Skeletal muscle tissue (tissue), 4 donors: Measurements from ENCODE around the gene NEK4. TPM values are rescaled to one million over a fixed set of nuclear protein-coding genes. Genes with fewer than 3 reads are reported as not detected.
"Not testable (repeated sequence)": the region's sequence is repeated elsewhere in the genome, so short reads cannot be mapped to it uniquely, and the experiment has no call there.

Experiments
- H3K27ac ChIP-seq: one replicate; pipeline ENCODE4 v1.7.0; 2013; ENCODE audit warnings: mild to moderate bottlenecking, low read depth, low read length, inconsistent platforms
- H3K27me3 ChIP-seq, 3 donors: one replicate each; pipeline ENCODE4 v1.7.0; 2013; ENCODE audit warnings: low read length in 3 of 3; ENCODE audit not compliant: control insufficient read depth in 3 of 3, insufficient read depth in 3 of 3
- H3K36me3 ChIP-seq, 3 donors: one replicate each; pipeline ENCODE4 v1.7.0; 2013; ENCODE audit warnings: low read length in 3 of 3; ENCODE audit not compliant: control insufficient read depth in 3 of 3, insufficient read depth in 3 of 3
- H3K4me1 ChIP-seq, 3 donors: one replicate each; pipeline ENCODE4 v1.7.0; 2013; ENCODE audit warnings: low read length in 3 of 3, mild to moderate bottlenecking in 3 of 3; ENCODE audit not compliant: control insufficient read depth in 3 of 3, insufficient read depth in 3 of 3
- H3K4me3 ChIP-seq, 3 donors: one replicate each; pipeline ENCODE4 v1.7.0; 2013; ENCODE audit warnings: low read length in 3 of 3
- H3K9ac ChIP-seq, 3 donors: one replicate each; pipeline ENCODE4 v1.7.0; 2013; ENCODE audit warnings: low read length in 3 of 3, mild to moderate bottlenecking in 3 of 3, moderate library complexity in 2 of 3, low read depth in 1 of 3
- H3K9me3 ChIP-seq, 3 donors: one replicate each; pipeline ENCODE4 v1.7.0; 2013; ENCODE audit warnings: low read length in 3 of 3; ENCODE audit not compliant: control insufficient read depth in 3 of 3
- total RNA-seq: library from RNA; depleted of rRNA; stranded (reverse); fragments of >200 nt; gene quantifications from one replicate; pipeline ENCODE4 v1.2.3, GENCODE V29; 2014
- donor health status: Osteomylitis.

NEK4 gene
- total RNA-seq, 1 donor from 2014 or later = 11.5 TPM

DNA sequence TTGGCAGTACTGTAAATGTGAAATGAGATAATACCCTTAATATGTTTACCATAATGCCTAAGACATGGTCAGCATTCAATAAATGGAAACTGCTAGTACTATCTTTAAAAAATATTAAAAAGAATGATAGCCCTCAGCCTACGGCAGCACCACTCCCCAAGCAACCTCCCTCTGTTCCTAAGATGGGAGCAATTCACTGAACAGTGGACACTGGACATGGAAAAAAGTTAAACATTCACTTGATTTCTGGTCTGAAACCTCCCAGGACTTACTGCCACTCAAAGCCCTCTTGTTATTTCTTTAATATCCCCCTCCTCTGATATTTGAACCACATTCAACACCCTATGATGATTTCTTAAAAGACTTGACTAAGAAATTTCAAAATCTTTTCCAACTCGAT is 27.0 kb downstream of the NEK4 start:
- Histone ChIP-seq H3K9me3 (no peaks in the 10 kb centered on the region), H3K36me3 (peaks cover 25 to 51% (median 40%) of the 10 kb centered on the region in 3 donors), H3K4me1 (no peaks in the 10 kb centered on the region), H3K27me3 (no peaks in the 10 kb centered on the region), H3K9ac (no peak overlapping the region), H3K27ac (no peak overlapping the region), H3K4me3 (no peak overlapping the region)

- no peaks in the 10 kb centered on the region for H3K27me3 ChIP-seq
- no peak overlapping the region for H3K9ac ChIP-seq
- H3K4me3 ChIP-seq = no peak overlapping the region
- H3K36me3 ChIP-seq = peaks cover 24 to 48% (median 40%) of the 10 kb centered on the region in 3 donors
- H3K4me1 ChIP-seq = no peaks in the 10 kb centered on the region
- no peaks in the 10 kb centered on the region for H3K9me3 ChIP-seq
- no peak overlapping the region for H3K27ac ChIP-seq
Observed at GRCh38 chr3:52743152-52743551, 27.6 kb downstream of the NEK4 start.

GRCh38 chr3:52742418-52743041 is 28.2 kb downstream of the NEK4 start:
- H3K27me3 ChIP-seq = no peaks in the 10 kb centered on the region
- H3K4me1 ChIP-seq = no peaks in the 10 kb centered on the region
- H3K27ac ChIP-seq = no peak overlapping the region
- H3K4me3 ChIP-seq = no peak overlapping the region
- peaks cover 24 to 48% (median 40%) of the 10 kb centered on the region in 3 donors for H3K36me3 ChIP-seq
- no peaks in the 10 kb centered on the region for H3K9me3 ChIP-seq
- no peak overlapping the region for H3K9ac ChIP-seq

DNA sequence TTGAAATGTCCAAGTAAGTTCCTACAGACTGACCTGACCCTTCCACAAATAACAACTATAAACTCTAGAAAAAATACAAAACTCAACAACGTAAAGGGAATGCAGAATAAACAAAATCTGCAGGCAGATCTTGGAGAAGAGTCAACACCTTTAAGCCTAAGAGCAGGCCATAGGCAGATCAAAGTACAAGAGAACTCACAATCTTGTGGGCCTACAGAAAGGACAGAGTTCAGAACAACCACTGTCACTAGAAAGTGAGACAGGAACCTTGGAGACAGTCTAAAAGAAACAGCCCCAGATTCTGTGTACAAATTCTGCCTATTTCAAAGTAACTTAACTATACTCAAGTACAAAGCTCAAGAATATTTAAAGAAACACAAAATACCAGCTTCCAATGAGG is 31.0 kb downstream of the NEK4 start:
- Histone ChIP-seq H3K4me3 (no peak overlapping the region), H3K9me3 (no peaks in the 10 kb centered on the region), H3K36me3 (peaks cover 16 to 37% (median 20%) of the 10 kb centered on the region in 3 donors), H3K27me3 (no peaks in the 10 kb centered on the region), H3K9ac (no peak overlapping the region), H3K4me1 (no peaks in the 10 kb centered on the region), H3K27ac (no peak overlapping the region)

DNA sequence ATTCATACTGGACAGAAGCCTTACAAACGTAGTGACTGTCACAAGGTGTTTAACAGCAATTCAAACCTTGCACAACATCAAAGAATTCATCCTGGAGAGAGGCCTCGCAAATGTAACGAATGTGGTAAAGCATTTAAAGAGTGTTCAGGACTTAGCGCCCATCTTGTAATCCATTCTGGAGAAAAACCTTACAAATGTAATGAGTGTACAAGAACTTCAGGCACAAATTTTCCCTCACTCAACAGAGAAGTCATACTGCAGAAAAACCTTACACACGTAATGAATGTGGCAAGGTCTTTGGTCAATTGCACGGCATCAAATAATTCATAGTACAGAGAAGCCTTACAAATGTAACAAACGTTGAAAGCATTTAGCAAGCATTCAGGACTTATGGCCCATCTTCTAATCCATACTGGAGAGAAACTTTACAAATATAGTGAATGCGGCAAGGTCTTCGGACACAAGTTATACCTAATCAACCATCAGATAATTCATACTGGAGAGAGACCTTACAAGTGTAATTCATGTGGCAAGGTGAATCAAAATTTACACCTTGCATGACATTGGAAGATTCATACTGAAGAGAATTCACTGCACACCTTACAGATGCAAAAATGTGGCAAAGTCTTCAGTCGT is 37.4 kb downstream of the NEK4 start:
- Histone ChIP-seq H3K36me3 (peaks cover 12 to 25% (median 23%) of the 10 kb centered on the region in 3 donors), H3K9me3 (no peaks in the 10 kb centered on the region), H3K9ac (no peak overlapping the region), H3K4me1 (no peaks in the 10 kb centered on the region), H3K4me3 (no peak overlapping the region), H3K27ac (no peak overlapping the region), H3K27me3 (no peaks in the 10 kb centered on the region)

DNA sequence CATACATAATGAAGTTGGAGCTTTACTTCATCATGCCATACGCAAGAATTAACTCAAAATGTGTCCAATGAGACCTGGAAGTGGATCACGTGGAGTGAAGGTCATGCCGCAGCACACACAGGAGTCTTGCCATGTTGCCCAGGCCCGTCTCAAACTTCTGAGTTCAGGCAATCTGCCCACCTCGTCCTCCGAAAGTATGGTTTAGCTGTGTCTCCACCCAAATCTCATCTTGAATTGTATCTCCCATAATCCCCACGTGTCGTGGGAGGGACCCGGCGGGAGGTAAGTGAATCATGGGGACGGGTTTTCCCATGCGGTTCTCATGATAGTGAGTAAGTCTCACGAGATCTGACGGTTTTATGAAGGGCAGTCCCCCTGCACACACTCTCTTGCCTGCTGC is 39.1 kb downstream of the NEK4 start:
- Histone ChIP-seq H3K36me3 (peaks cover 12 to 25% (median 19%) of the 10 kb centered on the region in 3 donors), H3K4me3 (no peak overlapping the region), H3K27ac (no peak overlapping the region), H3K4me1 (no peaks in the 10 kb centered on the region), H3K9me3 (no peaks in the 10 kb centered on the region), H3K27me3 (no peaks in the 10 kb centered on the region), H3K9ac (no peak overlapping the region)

DNA sequence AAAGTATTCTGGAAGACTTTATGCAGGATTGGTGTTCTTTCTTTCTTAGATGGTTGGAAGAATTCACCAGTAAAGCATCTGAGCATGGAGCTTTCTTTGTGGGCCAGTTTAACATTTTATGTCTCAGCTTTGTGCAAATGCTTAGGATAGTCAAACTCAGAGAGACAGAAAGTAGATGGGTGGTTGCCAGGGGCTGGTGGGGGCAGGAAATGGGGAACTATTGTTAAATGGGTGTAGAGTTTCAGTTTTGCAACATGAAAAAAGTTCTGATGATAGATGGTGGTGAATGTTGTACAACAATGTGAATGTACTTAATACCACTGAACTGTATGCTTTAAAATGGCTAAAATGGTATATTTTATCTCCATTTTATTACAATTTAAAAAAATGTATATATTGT is 40.1 kb downstream of the NEK4 start:
- no peaks in the 10 kb centered on the region for H3K9me3 ChIP-seq
- H3K9ac ChIP-seq = no peak overlapping the region
- H3K4me1 ChIP-seq = no peaks in the 10 kb centered on the region
- H3K27ac ChIP-seq = no peak overlapping the region
- no peaks in the 10 kb centered on the region for H3K27me3 ChIP-seq
- H3K4me3 ChIP-seq = no peak overlapping the region
- H3K36me3 ChIP-seq = peaks cover 12 to 25% (median 16%) of the 10 kb centered on the region in 3 donors

DNA sequence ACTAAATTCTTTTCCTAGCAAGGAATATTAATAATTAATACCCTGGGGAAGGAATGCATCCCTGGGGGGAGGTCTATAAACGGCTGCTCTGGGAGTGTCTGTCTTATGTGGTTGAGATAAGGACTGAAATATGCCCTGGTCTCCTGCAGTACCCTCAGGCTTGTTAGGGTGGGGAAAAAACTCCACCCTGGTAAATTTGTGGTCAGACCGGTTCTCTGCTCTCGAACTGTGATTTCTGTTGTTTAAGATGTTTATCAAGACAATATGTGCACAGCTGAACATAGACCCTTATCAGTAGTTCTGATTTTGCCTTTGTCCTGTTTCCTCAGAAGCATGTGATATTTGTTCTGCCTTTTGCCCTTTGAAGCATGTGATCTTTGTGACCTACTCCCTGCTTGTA is 42.0 kb downstream of the NEK4 start:
- H3K36me3 ChIP-seq = peaks cover 9 to 21% (median 12%) of the 10 kb centered on the region in 3 donors
- not testable (repeated sequence) for H3K9ac ChIP-seq

GRCh38 chr3:52724511-52724910 is 46.2 kb downstream of the NEK4 start:
- H3K9me3 ChIP-seq = no peaks in the 10 kb centered on the region
- peaks cover 0 to 3% (median 0%) of the 10 kb centered on the region in 3 donors for H3K36me3 ChIP-seq
- H3K27ac ChIP-seq = no peak overlapping the region
- no peaks in the 10 kb centered on the region for H3K27me3 ChIP-seq
- no peaks in the 10 kb centered on the region for H3K4me1 ChIP-seq
- no peak overlapping the region for H3K4me3 ChIP-seq
- no peak overlapping the region for H3K9ac ChIP-seq

More for the DNA sequence above, 42.0 kb downstream of the NEK4 start:
- H3K4me3 ChIP-seq, H3K9me3 ChIP-seq, H3K27me3 ChIP-seq, H3K4me1 ChIP-seq, H3K27ac ChIP-seq: not testable (repeated sequence)

GRCh38 chr3:52723935-52724334 is 46.8 kb downstream of the NEK4 start:
- H3K4me1 ChIP-seq = no peaks in the 10 kb centered on the region
- H3K27me3 ChIP-seq = no peaks in the 10 kb centered on the region
- no peaks in the 10 kb centered on the region for H3K9me3 ChIP-seq
- H3K27ac ChIP-seq = no peak overlapping the region
- H3K36me3 ChIP-seq = peaks cover 2 to 4% (median 3%) of the 10 kb centered on the region in 3 donors
- H3K4me3 ChIP-seq = no peak overlapping the region
- no peak overlapping the region for H3K9ac ChIP-seq
